ENCODE measurements around the gene FRRS1. TPM values are rescaled to one million over a fixed set of nuclear protein-coding genes. Genes with fewer than 3 reads are reported as not detected.

Gene FRRS1
- total RNA-seq, 1 donor from 2014 or later = 9.1 TPM

DNA sequence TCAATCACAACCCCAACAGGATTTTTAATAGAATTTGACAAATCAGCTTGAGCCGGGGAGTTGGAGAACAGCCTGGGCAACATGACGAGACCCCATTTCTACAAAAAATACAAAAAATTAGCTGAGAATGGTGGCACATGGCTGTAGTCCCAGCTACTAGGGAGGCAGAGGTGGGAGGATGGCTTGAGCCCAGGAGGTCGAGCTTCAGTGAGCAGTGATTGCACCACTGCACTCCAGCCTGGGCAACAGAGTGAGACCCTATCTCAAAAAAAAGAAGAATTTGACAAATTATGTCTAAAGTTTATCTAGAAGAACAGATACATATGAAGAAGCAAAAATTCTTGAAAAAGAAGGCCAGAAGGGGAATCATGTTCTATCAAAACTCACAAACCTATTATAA lies 43.2 kb downstream of the FRRS1 start:
- no peak overlapping the region for H3K4me3 ChIP-seq
- DNase-seq (no peak), ATAC-seq (no peak)
- H3K9me3 ChIP-seq = no peaks in the 10 kb centered on the region
- no peaks in the 10 kb centered on the region for H3K4me1 ChIP-seq
- no peaks in the 10 kb centered on the region for H3K27me3 ChIP-seq (ENCODE audit: low read depth)
- H3K27ac ChIP-seq = no peak overlapping the region
- intact Hi-C loops (cut with DNase I) = no loop called here
- TF ChIP-seq, protein P1, sequence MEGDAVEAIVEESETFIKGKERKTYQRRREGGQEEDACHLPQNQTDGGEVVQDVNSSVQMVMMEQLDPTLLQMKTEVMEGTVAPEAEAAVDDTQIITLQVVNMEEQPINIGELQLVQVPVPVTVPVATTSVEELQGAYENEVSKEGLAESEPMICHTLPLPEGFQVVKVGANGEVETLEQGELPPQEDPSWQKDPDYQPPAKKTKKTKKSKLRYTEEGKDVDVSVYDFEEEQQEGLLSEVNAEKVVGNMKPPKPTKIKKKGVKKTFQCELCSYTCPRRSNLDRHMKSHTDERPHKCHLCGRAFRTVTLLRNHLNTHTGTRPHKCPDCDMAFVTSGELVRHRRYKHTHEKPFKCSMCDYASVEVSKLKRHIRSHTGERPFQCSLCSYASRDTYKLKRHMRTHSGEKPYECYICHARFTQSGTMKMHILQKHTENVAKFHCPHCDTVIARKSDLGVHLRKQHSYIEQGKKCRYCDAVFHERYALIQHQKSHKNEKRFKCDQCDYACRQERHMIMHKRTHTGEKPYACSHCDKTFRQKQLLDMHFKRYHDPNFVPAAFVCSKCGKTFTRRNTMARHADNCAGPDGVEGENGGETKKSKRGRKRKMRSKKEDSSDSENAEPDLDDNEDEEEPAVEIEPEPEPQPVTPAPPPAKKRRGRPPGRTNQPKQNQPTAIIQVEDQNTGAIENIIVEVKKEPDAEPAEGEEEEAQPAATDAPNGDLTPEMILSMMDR (IDR thresholded peaks at IDR 0.05) = no peak
- H3K36me3 ChIP-seq = peaks cover 11% of the 10 kb centered on the region

DNA sequence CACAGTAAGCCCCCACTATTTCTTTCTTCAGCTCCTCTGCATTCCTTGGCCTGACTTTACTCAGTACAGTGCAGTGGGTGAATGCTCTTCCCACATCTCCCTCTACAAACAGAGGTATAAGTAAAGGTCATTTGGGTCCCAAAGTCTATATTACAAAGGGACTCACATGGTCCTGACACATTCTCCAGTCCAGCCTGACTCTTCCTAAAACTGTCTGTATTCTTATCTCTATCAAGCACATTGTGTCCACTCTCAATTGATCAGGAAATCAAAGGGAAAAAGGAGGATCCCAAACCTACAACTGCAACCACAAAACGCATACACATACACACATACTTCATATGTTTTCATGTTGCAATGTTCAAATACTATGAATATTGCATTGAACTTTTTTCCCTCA lies 49.4 kb downstream of the FRRS1 start:
- Histone ChIP-seq H3K27ac (no peak overlapping the region), H3K4me1 (no peaks in the 10 kb centered on the region), H3K27me3 (ENCODE audit: low read depth) (no peaks in the 10 kb centered on the region), H3K9me3 (no peaks in the 10 kb centered on the region), H3K4me3 (no peak overlapping the region), H3K36me3 (peaks cover 32% of the 10 kb centered on the region)
- ATAC-seq (no peak), DNase-seq (no peak)
- TF ChIP-seq, protein P1 (IDR thresholded peaks at IDR 0.05) = no peak
- intact Hi-C loops (cut with DNase I) = no loop called here

DNA sequence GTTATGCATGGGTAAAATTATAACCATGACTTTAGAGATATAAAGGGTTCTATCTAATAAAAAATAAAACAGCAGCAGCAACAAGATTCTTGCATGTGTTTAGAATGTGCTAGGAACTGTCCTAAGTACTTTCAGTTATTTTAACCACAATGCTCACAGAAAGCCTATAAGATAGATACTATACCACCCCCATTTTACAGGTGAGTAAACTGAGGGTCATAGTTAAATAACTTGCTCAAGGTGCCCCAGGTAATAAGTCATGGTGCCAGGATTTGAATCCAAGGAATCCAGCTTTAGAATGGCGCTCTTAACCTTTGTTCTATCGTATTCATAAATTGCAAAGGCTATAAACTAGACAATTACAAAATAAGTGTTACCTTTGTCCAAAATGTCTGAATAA lies 53.4 kb downstream of the FRRS1 start:
- TF ChIP-seq, protein P1 (IDR thresholded peaks at IDR 0.05) = no peak
- no peak overlapping the region for H3K27ac ChIP-seq
- DNase-seq = no peak
- no peak overlapping the region for H3K4me3 ChIP-seq
- H3K36me3 ChIP-seq = peaks cover 55% of the 10 kb centered on the region
- H3K27me3 ChIP-seq (ENCODE audit: low read depth) = no peaks in the 10 kb centered on the region
- intact Hi-C loops (cut with DNase I) = no loop called here
- H3K4me1 ChIP-seq = no peaks in the 10 kb centered on the region
- no peaks in the 10 kb centered on the region for H3K9me3 ChIP-seq
- no peak for ATAC-seq

DNA sequence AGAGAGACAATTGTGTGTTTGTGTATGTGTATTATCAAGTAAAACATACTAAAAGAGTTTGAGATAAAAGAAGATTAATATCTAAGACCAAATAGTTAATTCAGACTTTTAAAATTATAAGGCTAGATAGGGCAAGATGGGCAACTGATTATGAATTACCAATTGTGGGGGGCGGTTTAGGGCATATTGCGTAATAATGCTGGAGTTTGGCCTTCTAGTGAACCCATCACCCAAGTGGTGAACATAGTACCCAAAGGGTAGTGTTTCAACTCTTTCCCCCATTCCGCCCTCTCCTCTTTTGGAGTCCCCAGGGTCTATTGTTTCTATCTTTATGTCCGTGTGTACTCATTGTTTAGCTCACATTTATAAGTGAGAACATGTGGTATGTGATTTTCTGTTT lies 55.4 kb downstream of the FRRS1 start:
- intact Hi-C loops (cut with DNase I) = no loop called here

DNA sequence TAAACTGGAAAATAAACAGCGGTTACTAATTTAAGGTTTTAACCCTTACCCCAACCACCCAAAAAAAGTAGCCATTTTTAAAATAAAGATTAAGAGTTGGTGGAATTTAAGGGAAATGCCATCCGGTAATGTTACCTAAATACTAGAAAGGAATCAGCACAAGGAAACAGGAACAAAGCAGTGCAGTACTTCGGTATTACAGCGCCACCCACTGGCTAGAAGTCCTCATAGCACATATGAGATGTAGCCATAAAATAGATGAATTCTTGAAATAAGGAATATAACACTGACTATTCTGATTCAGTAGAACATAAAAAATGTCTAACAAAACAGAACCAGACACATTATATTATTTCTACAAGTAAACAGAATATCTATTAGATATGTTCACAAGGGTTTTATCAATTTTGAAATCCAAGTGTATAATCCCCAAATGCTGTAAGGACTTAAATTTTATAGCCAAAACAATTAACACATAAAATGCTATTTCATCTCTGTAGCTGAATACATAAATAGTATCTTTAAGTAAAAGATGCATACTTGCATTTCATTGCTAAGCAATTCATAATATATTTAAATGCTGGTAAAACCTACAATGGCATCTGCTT lies 58.8 kb downstream of the FRRS1 start:
- Histone ChIP-seq H3K4me3 (no peak overlapping the region), H3K36me3 (peaks cover 37% of the 10 kb centered on the region), H3K9me3 (no peaks in the 10 kb centered on the region), H3K4me1 (peaks cover 14% of the 10 kb centered on the region), H3K27ac (no peak overlapping the region), H3K27me3 (ENCODE audit: low read depth) (no peaks in the 10 kb centered on the region)
- intact Hi-C loops (cut with DNase I) = no loop called here
- DNase-seq (peak; percentile 59), ATAC-seq (peak; percentile 84 to 86)
- TF ChIP-seq, protein P1 (IDR thresholded peaks at IDR 0.05) = peak; percentile 89

More for the DNA sequence above, 55.4 kb downstream of the FRRS1 start:
- ATAC-seq (no peak), DNase-seq (no peak)
- Histone ChIP-seq H3K36me3 (peaks cover 43% of the 10 kb centered on the region), H3K27me3 (ENCODE audit: low read depth) (no peaks in the 10 kb centered on the region), H3K4me1 (peaks cover 4% of the 10 kb centered on the region), H3K27ac (no peak overlapping the region), H3K9me3 (no peaks in the 10 kb centered on the region), H3K4me3 (no peak overlapping the region)
- TF ChIP-seq, protein P1 (IDR thresholded peaks at IDR 0.05) = no peak
